SK-N-SH treated with all-trans-retinoic acid at 6 μM for 48 hours (cell line): ENCODE data around the gene MED16.

Experiments used
- ATAC-seq: fragments of 200-7000 bp; cut with Tn5 transposase; 3 replicates; pipeline ENCODE4 v1.9.1; 2020; ENCODE audit warnings: mild to moderate bottlenecking, moderate library complexity
- ARNTL ChIP-seq: fragments of 450-650 bp; formaldehyde crosslinking; IDR thresholded peaks from 2 replicates; pipeline ENCODE4 v1.5.0; 2020; ENCODE audit warnings: low read depth, mild to moderate bottlenecking, moderate library complexity, borderline replicate concordance
- BACH2 ChIP-seq: fragments of 250-450 bp; sonication (Bioruptor Pico); IDR thresholded peaks from 2 replicates; pipeline ENCODE4 v1.9.0; 2021; ENCODE audit warnings: mild to moderate bottlenecking, borderline replicate concordance
- CREB5 ChIP-seq: fragments of 250-450 bp; sonication (Bioruptor Pico); IDR thresholded peaks from 2 replicates; pipeline ENCODE4 v1.5.1; 2020; ENCODE audit warnings: low read depth, mild to moderate bottlenecking, moderate library complexity
- CSRNP3 ChIP-seq: fragments of 250-450 bp; sonication (Bioruptor Pico); IDR thresholded peaks from 2 replicates; pipeline ENCODE4 v1.5.1; 2021; ENCODE audit warnings: mild to moderate bottlenecking, moderate library complexity
- ESRRG ChIP-seq: fragments of 250-450 bp; sonication (Bioruptor Pico); IDR thresholded peaks from 2 replicates; pipeline ENCODE4 v1.6.1; 2021; ENCODE audit warnings: mild to moderate bottlenecking
- GLIS3 ChIP-seq: fragments of 250-450 bp; sonication (Bioruptor Pico); IDR thresholded peaks from 2 replicates; pipeline ENCODE4 v1.5.0; 2020; ENCODE audit warnings: mild to moderate bottlenecking, moderate library complexity
- PATZ1 ChIP-seq: fragments of 250-450 bp; sonication (Bioruptor Pico); IDR thresholded peaks from 2 replicates; pipeline ENCODE4 v1.8.0; 2020; ENCODE audit warnings: mild to moderate bottlenecking, moderate library complexity, borderline replicate concordance
- POU6F1 ChIP-seq: fragments of 250-450 bp; sonication (Bioruptor Pico); IDR thresholded peaks from 2 replicates; pipeline ENCODE4 v1.8.0; 2021; ENCODE audit warnings: low read depth, mild to moderate bottlenecking, moderate library complexity, borderline replicate concordance
- PPARA ChIP-seq: fragments of 250-450 bp; sonication (Bioruptor Pico); IDR thresholded peaks from 2 replicates; pipeline ENCODE4 v1.5.0; 2020; ENCODE audit warnings: mild to moderate bottlenecking, borderline replicate concordance
- RARB ChIP-seq: fragments of 250-450 bp; sonication (Bioruptor Pico); IDR thresholded peaks from 2 replicates; pipeline ENCODE4 v1.8.0; 2021; ENCODE audit warnings: mild to moderate bottlenecking, moderate library complexity
- SNAI2 ChIP-seq: fragments of 250-450 bp; sonication (Bioruptor Pico); IDR thresholded peaks from 2 replicates; pipeline ENCODE4 v1.5.0; 2020; ENCODE audit warnings: mild to moderate bottlenecking, moderate library complexity
- TCF4 ChIP-seq: fragments of 250-450 bp; sonication (Bioruptor Pico); IDR thresholded peaks from 2 replicates; pipeline ENCODE4 v1.8.0; 2021; ENCODE audit warnings: mild to moderate bottlenecking, moderate library complexity, borderline replicate concordance
- TSHZ2 ChIP-seq: fragments of 250-450 bp; sonication (Bioruptor Pico); IDR thresholded peaks from 2 replicates; pipeline ENCODE4 v1.5.0; 2020; ENCODE audit warnings: mild to moderate bottlenecking, moderate library complexity
- ZC3H10 ChIP-seq: fragments of 250-450 bp; sonication (Bioruptor Pico); IDR thresholded peaks from 2 replicates; pipeline ENCODE4 v1.5.1; 2021; ENCODE audit warnings: mild to moderate bottlenecking, moderate library complexity
- ZFP30 ChIP-seq: fragments of 450-650 bp; formaldehyde crosslinking; IDR thresholded peaks from 2 replicates; pipeline ENCODE4 v1.5.0; 2022; ENCODE audit warnings: mild to moderate bottlenecking, moderate library complexity
- ZNF70 ChIP-seq: fragments of 450-650 bp; formaldehyde crosslinking; IDR thresholded peaks from 2 replicates; pipeline ENCODE4 v1.5.0; 2020; ENCODE audit warnings: mild to moderate bottlenecking, moderate library complexity

The MED16 gene

GRCh38 chr19:825897-826644 is 66.9 kb downstream of the MED16 start:
- TF ChIP-seq CREB5 (CRISPR knock-in tag) = no peak
- TF ChIP-seq TCF4 = no peak
- no peak for TF ChIP-seq GLIS3 (CRISPR knock-in tag)
- no peak for TF ChIP-seq ZNF70 (CRISPR knock-in tag)
- no peak for TF ChIP-seq BACH2 (CRISPR knock-in tag)
- TF ChIP-seq ZC3H10 (CRISPR knock-in tag) = no peak
- no peak for ATAC-seq

- no peak for ATAC-seq
- TF ChIP-seq ZC3H10 (CRISPR knock-in tag) (no peak), GLIS3 (CRISPR knock-in tag) (no peak), TCF4 (no peak), RARB (CRISPR knock-in tag) (no peak), SNAI2 (CRISPR knock-in tag) (no peak), ZFP30 (CRISPR knock-in tag) (no peak), TSHZ2 (CRISPR knock-in tag) (no peak)
Measured at GRCh38 chr19:824885-825284, 68.1 kb downstream of the MED16 start.

GRCh38 chr19:823565-824121 is 69.3 kb downstream of the MED16 start:
- TF ChIP-seq CREB5 (CRISPR knock-in tag) = no peak
- TF ChIP-seq TCF4 = no peak
- no peak for TF ChIP-seq ESRRG
- TF ChIP-seq CSRNP3 (CRISPR knock-in tag) = no peak
- no peak for TF ChIP-seq POU6F1
- TF ChIP-seq SNAI2 (CRISPR knock-in tag) = no peak
- TF ChIP-seq PPARA = no peak
- TF ChIP-seq PATZ1 (CRISPR knock-in tag) = no peak
- no peak for ATAC-seq

- no peak for TF ChIP-seq ARNTL (CRISPR knock-in tag)
- no peak for ATAC-seq
Measured at GRCh38 chr19:821825-822503, 71.0 kb downstream of the MED16 start, which contains the start of gene PLPPR3. Gene PLPPR3, minus strand, starts transcription at chr19:821955. Its CDS starts 396 bp downstream, at chr19:821559.
